Urinary bladder (tissue), 4 donors: ENCODE measurements around the gene KCNC3. TPM values are rescaled to one million over a fixed set of nuclear protein-coding genes. Genes with fewer than 3 reads are reported as not detected.

Experiments
- DNase-seq: peaks from one replicate; pipeline ENCODE4 v3.0.0-alpha.2; 2015; ENCODE audit errors: extremely low spot score
- H3K27ac ChIP-seq: one replicate; pipeline ENCODE4 v1.5.1; 2013; ENCODE audit warnings: low read depth, mild to moderate bottlenecking, moderate library complexity
- H3K36me3 ChIP-seq: one replicate; pipeline ENCODE4 v1.6.1; 2013; ENCODE audit warnings: mild to moderate bottlenecking, moderate library complexity; ENCODE audit not compliant: insufficient read depth
- H3K4me1 ChIP-seq: one replicate; pipeline ENCODE4 v1.6.1; 2013; ENCODE audit warnings: mild to moderate bottlenecking, moderate library complexity; ENCODE audit not compliant: insufficient read depth
- H3K4me3 ChIP-seq: one replicate; pipeline ENCODE4 v1.5.1; 2013; ENCODE audit warnings: low read depth, low read length
- WGBS: extraction: QIAGEN DNeasy Blood & Tissue Kit; methylation state at CpG from one replicate; pipeline ENCODE4 v1.1.7; 2013; 5-methylcytosine and 5-hydroxymethylcytosine counted together
- polyA plus RNA-seq: library from polyadenylated mRNA; stranded (reverse); fragments of 200-250 nt; gene quantifications from one replicate; pipeline ENCODE4 v1.2.3, GENCODE V29; 2013
- total RNA-seq: library from RNA; depleted of rRNA; stranded (reverse); fragments of >200 nt; gene quantifications from one replicate; pipeline ENCODE4 v1.2.3, GENCODE V29; 2014
- donor health status: healthy with polysubstance abuse.
- donor health status: healthy.

The KCNC3 gene
- total and polyA plus RNA-seq, 2 donors, result 0.52 to 0.79 TPM

- H3K36me3 ChIP-seq, result no peaks in the 10 kb centered on the region
- 37% methylated on average over 4 of the region's 4 CpGs for WGBS
- no peaks in the 10 kb centered on the region for H3K4me1 ChIP-seq
- no peak for DNase-seq
- H3K4me3 ChIP-seq, result no peak overlapping the region
- no peak overlapping the region for H3K27ac ChIP-seq
Observed at GRCh38 chr19:50327013-50327412, 2.2 kb downstream of the KCNC3 start.

GRCh38 chr19:50326101-50326664 lies 3.0 kb downstream of the KCNC3 start:
- H3K4me3 ChIP-seq, result no peak overlapping the region
- DNase-seq, result no peak
- H3K4me1 ChIP-seq, result no peaks in the 10 kb centered on the region
- H3K36me3 ChIP-seq, result no peaks in the 10 kb centered on the region
- WGBS, result 3% methylated on average over 26 of the region's 26 CpGs
- H3K27ac ChIP-seq, result no peak overlapping the region

DNA sequence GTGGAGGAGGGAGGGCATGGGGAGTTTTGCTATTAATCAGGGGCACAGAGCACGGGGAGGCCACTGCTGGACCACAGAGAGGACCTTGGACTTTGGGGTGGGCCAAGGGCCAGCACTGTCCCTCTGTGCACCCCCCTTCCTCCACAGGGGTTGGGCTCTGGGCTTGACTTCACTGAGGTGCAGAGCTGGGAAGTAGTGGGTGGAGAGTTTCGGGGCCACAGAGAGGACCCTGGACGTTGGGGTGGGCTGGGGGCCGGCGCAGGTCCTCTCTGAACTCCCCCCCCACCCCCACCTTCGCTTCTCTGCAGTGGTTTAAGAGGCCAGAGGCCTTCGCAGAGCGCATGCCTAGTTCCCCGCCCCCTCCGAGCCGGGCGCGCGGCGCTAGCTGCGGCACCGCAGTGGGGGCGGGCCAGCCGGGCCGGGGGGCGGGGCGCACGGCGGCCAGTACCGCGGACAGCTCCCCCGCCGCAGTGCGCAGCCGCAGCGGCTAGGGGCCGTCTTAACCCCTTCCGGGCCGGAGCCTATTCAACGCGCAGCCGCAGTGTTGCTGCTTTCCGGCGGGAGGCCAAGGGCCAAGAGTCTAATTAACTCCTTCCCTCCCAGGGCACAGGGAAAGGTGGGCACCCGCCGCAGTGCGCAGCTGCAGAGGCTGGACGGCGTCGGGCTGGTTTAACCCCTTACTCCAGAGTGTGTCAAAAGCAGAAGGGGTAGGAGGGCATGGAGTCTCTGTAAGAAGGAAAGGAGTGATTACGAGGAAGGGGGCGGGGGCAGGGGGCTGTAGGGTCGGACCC lies 3.7 kb downstream of the KCNC3 start:
- no peak for DNase-seq
- 1% methylated on average over 48 of the region's 48 CpGs for WGBS
- Histone ChIP-seq H3K36me3 (no peaks in the 10 kb centered on the region), H3K4me1 (no peaks in the 10 kb centered on the region), H3K4me3 (no peak overlapping the region), H3K27ac (no peak overlapping the region)

- no peak for DNase-seq
- Histone ChIP-seq H3K4me1 (no peaks in the 10 kb centered on the region), H3K36me3 (no peaks in the 10 kb centered on the region), H3K27ac (no peak overlapping the region), H3K4me3 (no peak overlapping the region)
- WGBS, result 53% methylated on average over 11 of the region's 11 CpGs
Observed at GRCh38 chr19:50324331-50324730, 4.8 kb downstream of the KCNC3 start.

DNA sequence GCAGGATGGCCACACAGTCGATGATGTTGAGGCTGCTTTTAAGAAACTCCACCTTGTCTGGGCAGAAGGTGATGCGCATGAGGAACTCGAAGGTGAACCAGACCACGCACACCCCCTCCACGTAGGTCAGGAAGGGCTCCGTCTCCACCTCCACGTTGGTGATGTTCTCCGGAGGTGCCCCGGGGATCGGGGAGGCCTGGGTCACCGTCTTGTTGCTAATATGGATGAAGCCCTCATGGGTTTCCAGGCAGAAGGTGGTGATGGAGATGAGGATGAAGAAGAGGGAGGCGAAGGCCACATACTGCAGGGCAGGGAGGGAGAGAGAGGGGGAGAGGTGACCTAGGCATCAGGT lies 5.4 kb downstream of the KCNC3 start:
- no peak overlapping the region for H3K27ac ChIP-seq
- H3K36me3 ChIP-seq, result no peaks in the 10 kb centered on the region
- DNase-seq, result no peak
- H3K4me3 ChIP-seq, result no peak overlapping the region
- 91% methylated on average over 12 of the region's 12 CpGs for WGBS
- H3K4me1 ChIP-seq, result no peaks in the 10 kb centered on the region

DNA sequence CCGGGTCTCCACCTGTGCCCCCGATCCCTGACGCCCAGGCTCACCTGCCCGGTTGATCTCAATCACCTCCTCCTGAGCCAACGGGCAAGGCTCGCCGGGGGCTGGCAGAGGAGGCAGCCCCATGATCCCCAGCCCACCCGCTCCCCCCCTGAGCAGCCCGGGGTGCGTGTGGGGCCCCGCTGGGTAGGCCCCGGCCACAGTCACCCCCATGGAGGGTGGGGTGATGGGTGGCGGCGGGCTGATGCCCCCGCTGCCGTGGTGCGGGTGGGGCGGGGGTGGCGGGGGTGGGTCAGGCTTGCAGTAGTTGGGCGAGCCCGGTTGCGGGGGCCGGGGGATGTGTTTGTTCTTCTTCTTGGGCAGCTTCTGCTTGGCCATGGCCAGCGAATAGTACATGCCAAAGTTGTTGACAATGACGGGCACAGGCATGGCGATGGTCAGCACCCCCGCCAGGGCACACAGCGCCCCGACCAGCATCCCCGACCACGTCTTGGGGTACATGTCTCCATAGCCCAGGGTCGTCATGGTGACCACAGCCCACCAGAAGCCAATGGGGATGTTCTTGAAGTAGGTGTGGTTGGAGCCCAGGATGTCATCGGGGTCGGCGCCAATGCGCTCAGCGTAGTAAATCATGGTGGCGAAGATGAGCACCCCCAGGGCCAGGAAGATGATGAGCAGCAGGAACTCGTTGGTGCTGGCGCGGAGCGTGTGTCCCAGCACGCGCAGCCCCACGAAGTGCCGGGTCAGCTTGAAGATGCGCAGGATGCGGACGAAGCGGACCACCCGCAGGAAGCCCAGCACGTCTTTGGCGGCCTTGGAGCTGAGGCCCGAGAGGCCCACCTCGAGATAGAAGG lies 6.0 kb downstream of the KCNC3 start:
- Histone ChIP-seq H3K36me3 (no peaks in the 10 kb centered on the region), H3K4me1 (no peaks in the 10 kb centered on the region), H3K27ac (no peak overlapping the region), H3K4me3 (no peak overlapping the region)
- DNase-seq, result no peak
- WGBS, result 92% methylated on average over 55 of the region's 55 CpGs

DNA sequence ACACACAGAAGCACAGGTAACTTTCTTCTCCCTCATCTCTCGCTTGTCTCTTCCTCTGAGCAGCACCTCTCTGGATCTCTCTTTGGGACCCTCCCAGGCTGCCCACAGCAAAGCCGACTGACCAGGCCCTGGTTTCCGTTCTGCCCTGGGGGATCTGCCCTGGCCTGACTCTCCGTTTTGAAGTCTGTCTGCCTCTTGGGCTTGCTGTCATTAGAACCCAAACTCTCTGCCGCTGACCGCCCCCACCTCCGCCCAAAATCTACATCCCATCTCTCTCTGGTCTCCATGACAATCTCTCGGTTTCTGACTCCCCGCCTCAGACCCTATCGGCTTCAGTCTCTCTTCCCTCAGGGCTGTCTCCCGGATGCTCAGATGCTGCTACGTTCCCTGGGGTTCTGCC lies 6.9 kb downstream of the KCNC3 start:
- Histone ChIP-seq H3K36me3 (no peaks in the 10 kb centered on the region), H3K4me1 (no peaks in the 10 kb centered on the region), H3K4me3 (no peak overlapping the region), H3K27ac (no peak overlapping the region)
- 75% methylated on average over 12 of the region's 12 CpGs for WGBS
- no peak for DNase-seq

DNA sequence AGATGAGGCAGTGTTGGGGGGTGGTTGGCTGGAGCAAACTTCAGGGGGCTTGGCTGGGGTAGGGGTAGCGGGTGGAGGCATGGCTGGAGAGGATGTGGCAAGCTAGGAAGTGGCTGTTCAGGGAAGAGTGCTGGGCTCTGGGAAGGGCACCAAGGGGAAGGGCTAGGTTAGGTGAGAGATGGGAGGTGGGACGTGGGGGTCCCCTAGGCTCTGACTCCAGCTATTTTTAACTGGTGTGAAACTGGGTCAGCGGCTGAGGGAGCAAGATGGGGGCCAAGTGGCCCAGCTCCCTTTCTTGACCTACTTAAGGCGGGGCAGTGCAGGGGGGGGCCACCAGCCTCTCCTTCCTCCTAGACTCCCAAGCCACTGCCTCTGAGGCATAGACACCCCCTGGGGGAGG lies 7.3 kb downstream of the KCNC3 start:
- no peak for DNase-seq
- H3K4me1 ChIP-seq, result no peaks in the 10 kb centered on the region
- no peaks in the 10 kb centered on the region for H3K36me3 ChIP-seq
- H3K27ac ChIP-seq, result no peak overlapping the region
- no peak overlapping the region for H3K4me3 ChIP-seq
- 90% methylated on average over 4 of the region's 4 CpGs for WGBS

DNA sequence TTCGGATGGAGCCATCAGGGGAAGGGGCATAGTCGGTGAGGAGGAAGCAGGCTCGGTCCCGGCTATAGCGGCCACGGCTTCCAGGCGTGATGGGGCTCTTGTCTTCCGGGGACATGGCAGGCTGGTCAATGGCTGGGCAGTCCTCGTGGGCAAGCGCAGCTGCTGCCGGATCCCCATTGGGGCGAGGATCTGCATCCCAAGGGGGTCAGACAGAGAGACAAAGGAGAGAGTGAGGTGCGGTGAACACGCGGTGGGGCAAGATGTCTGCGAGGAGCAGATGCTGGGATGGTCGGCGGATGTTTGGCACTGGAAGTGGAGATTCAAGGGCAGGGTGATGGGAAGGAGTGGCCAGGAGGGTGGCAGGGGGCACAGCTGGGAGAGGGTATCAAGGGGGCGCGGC lies 8.6 kb downstream of the KCNC3 start:
- DNase-seq, result no peak
- 87% methylated on average over 20 of the region's 20 CpGs for WGBS
- H3K36me3 ChIP-seq, result no peaks in the 10 kb centered on the region
- H3K27ac ChIP-seq, result no peak overlapping the region
- H3K4me3 ChIP-seq, result no peak overlapping the region
- no peaks in the 10 kb centered on the region for H3K4me1 ChIP-seq

DNA sequence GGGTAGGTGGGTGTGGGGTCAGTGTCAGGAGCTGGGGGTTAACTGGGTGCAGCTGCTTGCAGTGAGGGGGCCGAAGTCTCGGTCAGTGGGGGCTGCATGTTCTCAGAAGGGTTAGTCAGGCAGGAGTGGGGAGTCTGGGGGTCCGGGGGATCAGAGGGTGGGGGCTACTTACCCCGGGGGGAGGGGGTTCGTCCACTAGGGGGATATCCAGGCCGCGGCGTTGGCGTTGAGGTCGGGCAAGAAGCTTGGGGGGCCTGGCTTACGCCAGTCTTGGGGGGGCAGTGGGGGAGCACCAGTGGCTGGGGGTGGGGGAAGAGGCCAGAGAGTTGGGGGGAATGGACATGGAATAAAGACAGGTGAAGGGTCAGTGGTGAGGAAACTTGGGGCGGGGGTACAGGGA lies 9.1 kb downstream of the KCNC3 start:
- no peak for DNase-seq
- WGBS, result 84% methylated on average over 12 of the region's 12 CpGs
- no peaks in the 10 kb centered on the region for H3K4me1 ChIP-seq
- no peak overlapping the region for H3K27ac ChIP-seq
- H3K36me3 ChIP-seq, result no peaks in the 10 kb centered on the region
- H3K4me3 ChIP-seq, result no peak overlapping the region

- H3K36me3 ChIP-seq, result no peaks in the 10 kb centered on the region
- no peak overlapping the region for H3K4me3 ChIP-seq
- DNase-seq, result no peak
- no peaks in the 10 kb centered on the region for H3K4me1 ChIP-seq
- WGBS, result 82% methylated on average over 11 of the region's 11 CpGs
- no peak overlapping the region for H3K27ac ChIP-seq
Observed at GRCh38 chr19:50319156-50319555, 10.0 kb downstream of the KCNC3 start.

DNA sequence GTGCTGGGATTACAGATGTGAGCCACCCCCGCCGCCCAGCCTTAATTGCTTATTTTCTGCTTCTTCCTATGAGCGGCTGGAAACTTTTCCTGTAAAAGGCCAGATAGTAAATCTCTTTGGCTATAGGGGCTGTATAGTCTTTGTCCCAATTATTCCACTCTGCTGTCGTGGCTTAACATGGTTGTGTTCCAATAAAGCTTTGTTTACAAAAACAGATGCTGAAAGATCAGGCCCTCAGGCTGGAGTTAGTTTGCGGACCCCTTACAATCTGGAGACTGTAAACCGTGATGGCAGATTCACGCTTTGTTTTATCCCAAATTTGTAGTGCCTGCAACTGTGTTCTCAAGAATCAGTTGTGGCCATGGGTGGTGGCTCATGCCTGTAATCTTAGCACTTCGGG lies 10.7 kb downstream of the KCNC3 start:
- Histone ChIP-seq H3K36me3 (no peaks in the 10 kb centered on the region), H3K4me1 (no peaks in the 10 kb centered on the region), H3K4me3 (no peak overlapping the region), H3K27ac (no peak overlapping the region)
- 56% methylated on average over 8 of the region's 8 CpGs for WGBS
- DNase-seq, result no peak

- H3K27ac ChIP-seq, result no peak overlapping the region
- no peak for DNase-seq
- no peaks in the 10 kb centered on the region for H3K36me3 ChIP-seq
- H3K4me1 ChIP-seq, result no peaks in the 10 kb centered on the region
- 78% methylated on average over 4 of the region's 4 CpGs for WGBS
- H3K4me3 ChIP-seq, result no peak overlapping the region
Observed at GRCh38 chr19:50317115-50317514, 12.1 kb downstream of the KCNC3 start.
